Endothelial cell of umbilical vein (primary cell): Measurements from ENCODE around the gene HAT1. TPM values are rescaled to one million over a fixed set of nuclear protein-coding genes. Genes with fewer than 3 reads are reported as not detected.

Source experiments
- BruUV-seq: library from RNA; stranded (reverse); fragments of 400-500 nt; replicated peaks from 2 replicates; lab custom pipeline; 2021; lab: Mats Ljungman, UMichigan
- CTCF ChIA-PET: fragments of 300-600, 350-600 bp; sonication (Branson Sonifier 250); formaldehyde crosslinking; loops from one replicate; lab custom pipeline; 2021; ENCODE audit warnings: antibody characterized with exemption, inconsistent platforms; lab: Charles Lee
- POLR2A ChIA-PET: fragments of 300-600, 350-600 bp; sonication (Branson Sonifier 250); formaldehyde crosslinking; loops from one replicate; lab custom pipeline; 2021; ENCODE audit warnings: antibody characterized with exemption, inconsistent platforms; lab: Charles Lee
- DNase-seq: peaks from one replicate; pipeline ENCODE4 v3.0.0-alpha.2; 2011; ENCODE audit warnings: low read depth, low spot score
- FAIRE-seq: peaks from 2 replicates; lab custom pipeline; 2011; peaks lifted over from hg19 to GRCh38; lab: Jason Lieb, UNC
- H2AFZ ChIP-seq: 2 replicates; pipeline ENCODE4 v1.6.0; 2012; ENCODE audit warnings: low read depth, low read length, control low read depth, inconsistent platforms
- H3K27ac ChIP-seq: 2 replicates; pipeline ENCODE4 v1.5.1; 2011; ENCODE audit warnings: low read depth, mild to moderate bottlenecking, control low read depth, low read length, moderate library complexity; ENCODE audit not compliant: insufficient read depth
- H3K27me3 ChIP-seq, 2 experiments: 2 replicates each; pipeline versions ENCODE4 v1.6.0 to v1.6.1; 2011; ENCODE audit warnings: low read length in 2 of 2, mixed read lengths in 1 of 2; ENCODE audit not compliant: control insufficient read depth in 2 of 2, insufficient read depth in 2 of 2
- H3K36me3 ChIP-seq, 2 experiments: 2 replicates in 1 of 2; 3 replicates in 1 of 2; pipeline ENCODE4 v1.5.1; 2011; ENCODE audit warnings: low read length in 2 of 2, mild to moderate bottlenecking in 1 of 2, moderate library complexity in 1 of 2; ENCODE audit not compliant: control insufficient read depth in 2 of 2, insufficient read depth in 2 of 2; ENCODE audit errors: extremely low read depth in 1 of 2
- H3K4me1 ChIP-seq: 3 replicates; pipeline ENCODE4 v1.5.1; 2011; ENCODE audit warnings: mild to moderate bottlenecking, low read length; ENCODE audit not compliant: control insufficient read depth, insufficient read depth; ENCODE audit errors: extremely low read depth
- H3K4me2 ChIP-seq: 2 replicates; pipeline ENCODE4 v1.6.1; 2011; ENCODE audit warnings: low read length, control low read depth, mixed read lengths; ENCODE audit not compliant: insufficient read depth
- H3K4me3 ChIP-seq, 3 experiments: fragments of 200-600 bp in 1 of 3; sonication (generic), shearing (Covaris generic) in 1 of 3; replicated peaks in 1 of 3; 2 replicates each; pipeline ENCODE4 v1.5.1; 2011 to 2016; ENCODE audit warnings: control low read depth in 3 of 3, low read length in 3 of 3, mild to moderate bottlenecking in 2 of 3, inconsistent platforms in 1 of 3, low read depth in 1 of 3, moderate library complexity in 1 of 3; ENCODE audit not compliant: insufficient read depth in 1 of 3
- H3K79me2 ChIP-seq: 2 replicates; pipeline ENCODE4 v1.6.0; 2012; ENCODE audit warnings: low read length, inconsistent platforms; ENCODE audit not compliant: control insufficient read depth, insufficient read depth
- H3K9ac ChIP-seq: replicated peaks from 2 replicates; pipeline ENCODE3; 2011; ENCODE audit warnings: low read length, control low read depth; ENCODE audit not compliant: insufficient read depth; ENCODE audit errors: extremely low read depth
- H3K9me1 ChIP-seq: replicated peaks from 3 replicates; pipeline ENCODE4 v1.6.0; 2011; ENCODE audit warnings: mild to moderate bottlenecking, low read length; ENCODE audit not compliant: control insufficient read depth, insufficient read depth; ENCODE audit errors: extremely low read depth
- H3K9me3 ChIP-seq: replicated peaks from 2 replicates; pipeline ENCODE4 v1.5.1; 2012; ENCODE audit warnings: low read length, inconsistent platforms; ENCODE audit not compliant: control insufficient read depth, insufficient read depth
- H4K20me1 ChIP-seq: replicated peaks from 2 replicates; pipeline ENCODE3; 2011; ENCODE audit warnings: mild to moderate bottlenecking, low read length; ENCODE audit not compliant: control insufficient read depth, insufficient read depth; ENCODE audit errors: extremely low read depth
- CTCF ChIP-seq, 2 donors: IDR thresholded peaks; 1 replicate in 1 of 2; 2 replicates in 1 of 2; pipeline ENCODE4 v1.5.1; 2011; ENCODE audit warnings: low read length in 2 of 2, mild to moderate bottlenecking in 2 of 2, moderate library complexity in 2 of 2, control low read depth in 1 of 2, inconsistent platforms in 1 of 2, low read depth in 1 of 2; ENCODE audit not compliant: insufficient read depth in 1 of 2; ENCODE audit errors: extremely low read depth in 1 of 2
- EZH2 ChIP-seq: IDR thresholded peaks from 2 replicates; pipeline ENCODE4 v1.6.1; 2012; ENCODE audit warnings: borderline replicate concordance, low read depth, mild to moderate bottlenecking, moderate library complexity, low read length, inconsistent platforms; ENCODE audit not compliant: severe bottlenecking
- FOS ChIP-seq: IDR thresholded peaks from 2 replicates; pipeline ENCODE4 v1.6.1; 2011; ENCODE audit warnings: mild to moderate bottlenecking, low read length, moderate library complexity, borderline replicate concordance; ENCODE audit not compliant: insufficient read depth
- GATA2 ChIP-seq: IDR thresholded peaks from 2 replicates; pipeline ENCODE4 v1.7.0; 2011; ENCODE audit warnings: low read depth, mild to moderate bottlenecking, moderate library complexity, mixed read lengths, low read length; ENCODE audit not compliant: insufficient read length, insufficient read depth
- JUN ChIP-seq: IDR thresholded peaks from 2 replicates; pipeline ENCODE4 v1.6.1; 2011; ENCODE audit warnings: borderline replicate concordance, low read depth; ENCODE audit not compliant: insufficient read length, insufficient read depth
- MAX ChIP-seq: IDR thresholded peaks from 2 replicates; pipeline ENCODE4 v1.6.1; 2011; ENCODE audit not compliant: insufficient read depth, insufficient read length
- MYC ChIP-seq: IDR thresholded peaks from one replicate; pipeline ENCODE4 v1.6.1; 2011; ENCODE audit warnings: mild to moderate bottlenecking, low read depth, low read length
- POLR2A ChIP-seq: IDR thresholded peaks from 2 replicates; pipeline ENCODE4 v1.6.1; 2012; ENCODE audit warnings: low read depth, mild to moderate bottlenecking, control low read depth, low read length
- POLR2AphosphoS5 ChIP-seq: IDR thresholded peaks from 2 replicates; pipeline ENCODE4 v1.6.1; 2012; ENCODE audit warnings: low read depth, mild to moderate bottlenecking, control low read depth, low read length, moderate library complexity; ENCODE audit not compliant: insufficient read depth
- dilution Hi-C: fragments of 300-500 bp; cut with MboI; formaldehyde crosslinking; loops from one replicate; pipeline ENCODE4 v1.15.0; 2019; ENCODE audit warnings: low sequenced_read_pairs; ENCODE audit not compliant: extremely low pct_ligation_motif_present
- intact Hi-C: fragments of 100-400 bp; cut with micrococcal nuclease; formaldehyde crosslinking; loops from one replicate; pipeline ENCODE4 v1.10.0; 2022
- polyA plus RNA-seq, 4 experiments: library from polyadenylated mRNA; depleted of rRNA in 3 of 4; stranded (reverse) in 3 of 4; unstranded in 1 of 4; fragments of >200 nt; gene quantifications; 2 replicates each; pipeline versions ENCODE4 v1.2.1 to v1.2.3, GENCODE V29; 2011 to 2012; ENCODE audit warnings: missing spikeins in 1 of 4
- total RNA-seq: library from RNA; stranded (reverse); gene quantifications from 2 replicates; pipeline ENCODE4 v1.2.3, GENCODE V29; 2021

Gene HAT1
- total and polyA plus RNA-seq, 2 donors (not counting 3 experiments of a cell fraction or from before 2014, with no cell fraction given): 27.4 to 50.3 TPM

- Histone ChIP-seq H3K9ac (no peak overlapping the region), H2AFZ (no peak overlapping the region), H3K27ac (no peak overlapping the region), H3K4me3 (no peak overlapping the region), H3K4me1 (no peaks in the 10 kb centered on the region), H3K79me2 (no peaks in the 10 kb centered on the region), H3K27me3 (no peaks in the 10 kb centered on the region), H3K9me1 (no peaks in the 10 kb centered on the region), H4K20me1 (no peaks in the 10 kb centered on the region), H3K36me3 (no peaks in the 10 kb centered on the region), H3K9me3 (no peaks in the 10 kb centered on the region), H3K4me2 (no peak overlapping the region)
- TF ChIP-seq POLR2AphosphoS5: no peak
- TF ChIP-seq GATA2: no peak
- TF ChIP-seq CTCF (IDR thresholded peaks at IDR 0.05; ENCODE audit: extremely low read depth in 1 of 2, insufficient read depth in 1 of 2, low read depth in 1 of 2, low read length in 2 of 2): no peak
- TF ChIP-seq FOS: no peak
- TF ChIP-seq JUN: no peak
- no peak for TF ChIP-seq MAX
- no peak for TF ChIP-seq POLR2A
- no peak for TF ChIP-seq EZH2
- TF ChIP-seq MYC: no peak
- no TSS peak for BruUV-seq
- ChIA-PET POLR2A (no interaction called here), CTCF (interaction anchor here (0.6 to 0.9 kb wide), 3 partner anchors 178 to 289 kb away, joined by 3 to 5 read pairs (median 3); no protein-coding TSS in a partner anchor)
- dilution Hi-C loops (no loop called here), intact Hi-C loops (no loop called here)
- FAIRE-seq (no peak), DNase-seq (no peak)
These were observed 38.9 kb upstream of the HAT1 start for GRCh38 chr2:171883275-171883893.
